Gastroesophageal sphincter (tissue), 3 donors: ENCODE results near the gene RTKN.

Source experiments
- CTCF ChIP-seq, 4 experiments: fragments of 200-600 bp in 2 of 4; fragments of 450-650 bp in 2 of 4; sonication (generic) in 1 of 4; IDR thresholded peaks; one replicate each; pipeline ENCODE4 v1.5.1; 2017 to 2019; ENCODE audit warnings: antibody characterized with exemption in 4 of 4, mild to moderate bottlenecking in 2 of 4, moderate library complexity in 2 of 4
- POLR2A ChIP-seq, 2 donors: fragments of 450-650 bp; IDR thresholded peaks; one replicate each; pipeline ENCODE4 v1.6.1; 2017; ENCODE audit warnings: antibody characterized with exemption in 2 of 2, mild to moderate bottlenecking in 2 of 2, moderate library complexity in 1 of 2
- POLR2AphosphoS5 ChIP-seq: sonication (generic); formaldehyde crosslinking; IDR thresholded peaks from one replicate; pipeline ENCODE4 v1.6.1; 2017; ENCODE audit warnings: antibody characterized with exemption

DNA sequence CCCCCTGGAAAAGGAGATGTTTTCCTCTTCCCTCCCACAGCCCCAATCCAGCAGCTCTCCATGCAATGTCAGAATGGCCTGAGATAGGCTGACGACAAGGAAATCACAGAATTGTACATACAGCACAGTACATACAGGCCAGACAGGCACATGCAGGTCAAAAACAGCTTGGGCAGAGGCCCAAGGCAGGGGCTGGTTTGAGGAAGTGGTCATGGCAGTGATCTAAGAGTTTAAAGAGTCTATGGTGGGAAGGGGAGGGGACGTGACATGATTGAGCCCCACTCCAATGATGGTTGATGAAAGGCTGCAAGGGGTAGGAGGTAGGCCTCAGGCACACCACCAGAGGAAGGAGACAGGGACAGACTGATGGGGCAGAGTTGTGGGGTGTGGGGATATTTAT is 65.9 kb downstream of the RTKN start:
- TF ChIP-seq POLR2AphosphoS5 (no peak), CTCF (IDR thresholded peaks at IDR 0.05) (no peak), POLR2A (IDR thresholded peaks at IDR 0.05) (no peak)
